Measurements from ENCODE around the gene USP15.

The USP15 gene

DNA sequence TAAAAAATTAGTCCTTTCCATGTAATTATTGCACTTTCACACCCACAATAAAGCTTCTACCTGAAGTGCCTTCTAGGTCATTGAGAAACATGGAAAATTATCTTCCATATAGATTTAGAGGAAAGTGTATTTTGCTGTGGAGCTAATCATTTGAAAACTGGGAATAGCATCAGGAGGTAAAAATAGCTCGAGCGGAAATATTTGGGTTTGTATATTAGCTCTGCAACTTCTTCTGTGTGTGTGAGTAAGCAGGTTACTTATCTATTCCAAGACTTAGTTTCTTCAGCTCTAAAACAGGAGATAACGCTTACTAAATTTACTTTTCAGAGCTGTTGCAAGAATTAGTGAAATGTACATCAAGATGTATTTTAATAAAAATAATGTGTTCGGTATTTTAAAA lies 111.5 kb downstream of the USP15 start:
- DNase-seq (ENCODE audit: low read depth): no peak

DNA sequence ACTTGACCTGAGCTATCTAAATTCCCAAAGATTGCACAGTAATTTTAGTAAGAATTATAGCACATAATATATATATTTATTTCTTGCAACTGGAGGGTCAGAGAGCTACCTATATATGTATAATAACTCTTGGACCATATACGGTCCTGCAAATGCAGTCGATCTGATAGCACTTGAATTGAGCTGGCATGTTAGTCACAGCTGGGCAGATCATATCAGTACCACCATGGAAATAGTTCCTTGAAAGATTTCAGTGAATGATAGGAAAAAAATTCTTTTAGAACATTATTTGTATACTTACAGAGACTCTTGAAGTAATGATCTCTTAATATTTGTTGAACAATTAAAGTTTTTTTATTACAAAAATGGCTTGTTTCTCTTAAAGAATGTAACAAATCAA lies 111.9 kb downstream of the USP15 start:
- no peak for DNase-seq (ENCODE audit: low read depth)

DNA sequence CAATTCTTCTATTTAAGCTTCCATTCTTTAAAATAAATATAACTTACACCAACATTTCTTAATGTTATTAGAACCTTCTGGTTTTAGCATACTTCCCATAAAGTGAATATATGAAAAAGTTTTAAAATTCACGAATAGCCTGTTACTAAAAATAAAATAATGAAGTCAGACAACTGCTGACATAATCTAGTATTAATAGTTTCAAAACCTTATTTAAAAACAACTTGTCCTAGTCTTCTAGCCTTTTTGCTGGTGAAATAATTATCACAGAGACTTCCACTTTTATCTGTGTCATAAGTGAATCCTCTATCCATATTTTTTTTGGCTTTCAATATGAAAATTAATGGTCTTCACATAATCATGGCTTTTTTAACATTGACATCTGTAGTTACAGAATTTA lies 112.6 kb downstream of the USP15 start:
- no peak for DNase-seq (ENCODE audit: low read depth)

DNA sequence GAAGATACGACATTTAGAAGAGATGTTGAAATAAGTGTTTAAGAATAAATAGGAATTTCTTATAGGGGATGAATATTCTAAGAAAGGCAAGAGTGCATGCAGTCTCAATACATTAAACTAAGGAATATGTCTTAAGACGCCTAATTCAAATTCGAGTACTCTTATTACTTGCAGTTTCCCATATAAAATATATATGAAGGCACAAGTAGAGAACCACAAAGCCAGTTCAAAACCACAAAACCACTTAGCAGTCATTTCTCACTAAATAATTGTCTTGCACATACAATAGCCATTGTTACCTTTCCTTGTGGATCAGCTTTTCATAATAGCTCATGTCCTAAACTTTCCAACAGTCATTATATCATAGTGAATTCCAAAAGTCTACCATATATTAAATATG lies 115.4 kb downstream of the USP15 start:
- DNase-seq (ENCODE audit: low read depth): no peak

DNA sequence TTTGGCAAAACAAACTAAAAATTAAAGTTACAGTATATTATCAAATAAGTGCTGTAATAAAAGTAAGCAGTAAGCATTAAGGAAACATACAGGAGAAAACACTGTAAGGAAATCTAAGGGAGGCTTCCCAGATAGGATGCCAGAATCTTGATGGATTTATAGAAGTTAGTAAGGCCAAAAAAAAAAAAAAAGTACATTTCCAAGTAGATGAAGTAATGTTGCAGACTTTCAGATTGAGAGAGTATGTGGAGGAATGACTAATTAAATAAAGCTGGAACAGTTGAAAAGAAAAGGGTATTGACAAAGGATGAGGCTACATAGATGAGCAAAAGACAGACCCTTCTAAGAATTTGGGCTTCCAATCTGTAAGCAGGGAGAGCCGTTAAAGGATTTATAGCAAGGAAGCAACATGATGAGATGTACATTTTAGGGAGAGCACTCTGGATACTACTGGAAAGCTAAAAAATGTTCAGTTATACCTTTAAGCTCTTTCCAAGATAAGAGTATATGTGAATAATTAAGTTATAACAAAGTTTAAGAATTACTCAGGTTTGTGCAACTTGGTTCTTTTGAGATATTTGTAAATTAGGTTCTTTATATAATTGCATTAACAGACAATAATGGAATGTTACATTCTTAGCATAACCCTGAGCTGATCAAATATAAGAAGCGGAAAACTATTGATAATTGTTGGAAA lies 119.0 kb downstream of the USP15 start:
- no peak for DNase-seq (ENCODE audit: low read depth)

DNA sequence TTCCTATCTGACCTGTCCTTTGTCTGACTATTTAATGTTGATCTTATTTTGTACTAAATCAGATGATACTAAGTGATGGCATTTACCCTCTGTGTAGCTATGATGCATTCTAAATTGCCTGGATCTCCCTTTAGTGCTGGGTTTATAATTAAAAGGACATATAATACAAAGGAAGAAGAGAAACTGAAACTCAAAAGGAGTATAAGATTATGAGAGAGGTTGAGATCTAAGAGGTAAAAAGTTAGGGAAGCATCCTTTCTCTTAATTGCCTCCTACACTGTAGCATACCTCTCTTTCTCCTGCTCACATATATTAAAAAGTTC lies 119.5 kb downstream of the USP15 start:
- no peak for DNase-seq (ENCODE audit: low read depth)

DNA sequence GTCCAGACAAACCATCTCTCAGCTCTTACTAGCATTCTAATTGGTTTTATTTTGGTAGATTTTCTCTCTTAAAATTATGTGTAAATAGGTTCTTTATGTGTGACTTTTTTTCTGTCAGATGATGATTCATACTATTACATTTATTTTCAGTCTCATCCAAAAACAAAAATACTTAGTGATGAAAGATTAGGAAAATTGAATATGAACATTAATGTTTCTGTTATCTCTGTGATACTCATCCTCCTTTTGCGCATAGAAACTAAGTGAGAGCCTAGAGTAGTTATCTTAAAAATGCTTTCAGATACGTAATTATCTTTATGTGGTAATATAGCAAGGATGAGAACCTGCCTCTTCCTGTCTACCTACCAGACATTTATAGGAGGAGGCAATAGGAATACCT lies 122.3 kb downstream of the USP15 start:
- DNase-seq (ENCODE audit: low read depth): no peak

DNA sequence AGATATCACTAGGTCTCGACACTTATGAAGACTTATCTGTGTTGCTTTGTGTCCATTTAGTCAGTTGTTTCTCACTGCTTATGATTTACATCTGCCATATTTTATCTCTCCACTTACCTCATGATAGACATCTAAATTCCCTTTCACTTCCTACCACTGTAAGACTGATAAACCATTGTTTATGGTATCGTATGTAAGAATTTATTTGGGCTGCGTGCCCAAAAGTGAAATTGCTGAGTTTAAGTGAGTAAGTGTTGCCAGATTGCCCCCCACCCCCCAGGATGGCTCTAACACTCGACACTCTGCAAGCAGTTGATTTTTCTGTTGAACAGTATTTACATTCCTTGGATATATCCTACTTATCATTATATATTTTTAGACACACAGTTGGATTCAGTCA lies 136.5 kb downstream of the USP15 start:
- no peak for DNase-seq (ENCODE audit: low read depth)

DNA sequence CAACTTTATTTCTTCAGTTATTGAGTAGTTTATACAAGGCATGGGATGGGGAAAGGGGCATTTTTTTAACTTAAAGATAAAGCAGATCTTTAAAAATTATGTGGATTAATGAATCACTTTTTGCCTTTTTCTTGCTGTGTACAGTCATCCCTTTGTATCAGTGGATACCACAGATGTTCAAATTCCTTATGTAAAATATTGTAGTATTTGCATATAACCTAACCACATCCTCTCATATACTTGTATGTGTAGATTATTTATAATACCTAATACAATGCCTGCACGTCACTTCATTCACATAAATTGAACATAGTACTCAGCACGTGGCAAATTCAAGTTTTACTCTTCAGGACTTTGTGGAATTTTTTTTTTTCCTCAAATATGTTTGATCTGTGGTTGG lies 139.9 kb downstream of the USP15 start:
- no peak for DNase-seq (ENCODE audit: low read depth)

DNA sequence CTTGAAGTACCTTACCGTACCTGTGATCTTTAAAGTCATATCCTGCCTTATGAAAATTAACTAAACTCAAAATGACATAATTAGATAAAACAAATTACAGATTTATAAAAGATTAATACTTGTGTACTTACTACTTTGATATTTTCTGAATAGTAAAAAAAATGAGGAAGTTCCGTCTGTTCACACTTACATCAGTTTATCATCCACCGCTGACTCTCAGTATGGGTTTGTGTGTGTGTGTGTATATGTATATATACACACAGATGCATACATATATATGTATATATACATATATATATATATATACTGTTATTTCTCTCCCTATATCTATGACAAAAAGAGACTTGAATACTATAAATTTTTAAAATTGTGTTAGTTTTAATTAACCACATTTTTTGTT lies 141.4 kb downstream of the USP15 start:
- no peak for DNase-seq (ENCODE audit: low read depth)

DNA sequence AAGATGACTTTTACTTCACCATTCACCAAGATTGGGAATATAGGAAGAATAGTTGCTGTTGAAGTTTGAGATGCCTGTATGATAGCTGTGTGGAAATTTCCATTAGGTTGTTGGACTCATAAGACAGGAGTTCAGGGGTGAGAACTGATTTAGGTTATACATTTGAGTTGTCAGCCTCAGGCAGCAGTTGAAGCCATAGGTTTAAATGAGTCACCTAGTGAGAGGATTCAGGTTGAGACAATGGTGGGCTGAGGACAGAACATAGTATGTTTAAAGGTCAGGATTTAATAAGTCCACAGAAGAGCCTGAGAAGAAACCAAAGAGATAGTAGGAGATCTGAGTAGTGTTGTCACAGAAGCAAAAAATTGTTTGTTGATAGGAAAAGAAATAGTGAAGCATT lies 142.8 kb downstream of the USP15 start:
- DNase-seq (ENCODE audit: low read depth): no peak

DNA sequence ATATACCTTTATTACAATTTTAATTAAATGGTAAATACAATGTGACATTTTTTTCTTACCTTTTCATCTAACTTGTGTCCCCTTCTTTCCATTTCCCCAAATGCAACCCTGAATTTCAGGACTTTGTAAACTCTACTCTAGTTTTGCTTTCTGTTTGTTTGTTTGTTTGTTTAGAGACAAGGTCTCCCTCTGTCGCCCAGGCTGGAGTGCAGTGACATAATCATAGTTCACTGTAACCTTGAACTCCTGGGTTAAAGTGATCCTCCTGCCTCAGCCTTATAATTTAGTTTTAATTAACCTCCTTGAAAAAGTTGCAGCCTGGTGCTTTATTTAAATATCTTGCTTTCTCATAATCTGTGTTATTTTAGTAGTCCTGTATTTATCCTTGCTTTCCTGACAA lies 147.4 kb downstream of the USP15 start:
- no peak for DNase-seq (ENCODE audit: low read depth)

DNA sequence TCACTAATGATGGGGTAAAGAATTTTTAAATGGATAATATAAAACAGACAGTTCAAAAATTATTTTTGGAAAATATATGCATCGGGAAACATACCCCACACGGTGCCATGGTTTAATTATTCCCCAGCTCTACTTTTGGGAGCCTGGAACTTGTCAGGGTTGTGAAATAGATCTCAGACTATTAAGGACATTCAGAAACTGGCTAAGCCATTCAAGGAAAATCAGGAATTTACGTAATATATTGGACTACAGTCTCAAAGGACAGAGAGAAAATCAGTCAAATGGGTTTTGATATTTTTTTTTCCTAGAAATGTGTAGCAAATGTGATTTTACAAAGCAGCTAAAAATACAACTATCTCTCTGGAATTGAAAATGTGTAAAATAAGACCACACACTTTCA lies 148.9 kb downstream of the USP15 start:
- no peak for DNase-seq (ENCODE audit: low read depth)

DNA sequence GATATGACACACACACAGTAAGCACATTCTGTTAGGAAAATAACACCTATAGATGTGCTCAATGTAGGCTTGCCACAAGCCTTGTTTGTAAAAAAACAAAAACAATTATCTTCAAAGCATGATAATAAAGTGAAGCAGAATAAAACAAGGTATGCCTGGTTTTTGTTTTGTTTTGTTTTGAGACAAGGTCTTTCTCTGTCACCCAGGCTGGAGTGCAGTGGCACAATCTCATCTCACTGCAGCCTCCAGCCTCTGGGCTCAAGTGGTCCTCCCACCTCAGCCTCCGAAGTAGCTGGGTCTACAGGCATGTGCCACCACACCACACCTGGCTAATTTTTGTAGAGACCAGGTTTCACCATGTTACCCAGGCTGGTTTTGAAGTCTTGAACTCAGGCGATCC lies 154.0 kb downstream of the USP15 start:
- no peak for DNase-seq (ENCODE audit: low read depth)

DNA sequence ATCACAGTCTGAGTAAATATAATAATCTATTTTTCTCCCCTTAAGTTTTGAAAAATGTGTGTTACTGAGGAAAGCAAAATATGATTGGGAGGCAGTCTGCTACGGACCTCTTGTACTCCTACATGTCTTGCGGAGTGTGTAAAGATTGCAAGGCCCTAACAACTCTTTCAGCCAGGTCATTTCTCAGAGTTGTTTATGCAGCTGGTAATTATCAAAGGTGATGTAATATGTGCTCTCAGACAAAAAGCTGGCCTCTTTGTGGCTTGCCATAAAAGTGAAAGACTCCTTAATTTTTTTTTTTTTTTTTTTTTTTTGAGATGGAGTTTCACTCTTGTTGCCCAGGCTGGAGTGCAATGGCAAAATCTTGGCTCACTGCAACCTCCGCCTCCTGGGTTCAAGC lies 165.9 kb downstream of the USP15 start:
- no peak for DNase-seq (ENCODE audit: low read depth)

DNA sequence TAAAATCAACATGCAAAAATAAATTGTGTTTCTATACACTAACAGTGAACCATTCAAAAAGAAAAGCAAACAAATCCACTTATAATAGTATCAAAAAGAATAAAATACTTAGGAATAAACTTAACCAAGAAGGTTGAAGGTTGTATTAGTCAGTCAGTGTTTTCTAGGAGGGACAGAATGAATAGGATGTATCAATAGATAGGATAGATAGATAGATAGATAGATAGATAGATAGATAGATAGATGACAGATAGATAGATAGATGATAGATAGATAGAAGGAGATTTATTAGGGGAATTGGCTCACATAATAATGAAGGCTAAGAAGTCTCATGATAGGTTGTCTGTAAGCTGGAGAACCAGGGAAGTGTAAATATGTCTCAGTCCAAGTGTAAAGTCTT lies 169.3 kb downstream of the USP15 start:
- DNase-seq (ENCODE audit: low read depth): no peak

DNA sequence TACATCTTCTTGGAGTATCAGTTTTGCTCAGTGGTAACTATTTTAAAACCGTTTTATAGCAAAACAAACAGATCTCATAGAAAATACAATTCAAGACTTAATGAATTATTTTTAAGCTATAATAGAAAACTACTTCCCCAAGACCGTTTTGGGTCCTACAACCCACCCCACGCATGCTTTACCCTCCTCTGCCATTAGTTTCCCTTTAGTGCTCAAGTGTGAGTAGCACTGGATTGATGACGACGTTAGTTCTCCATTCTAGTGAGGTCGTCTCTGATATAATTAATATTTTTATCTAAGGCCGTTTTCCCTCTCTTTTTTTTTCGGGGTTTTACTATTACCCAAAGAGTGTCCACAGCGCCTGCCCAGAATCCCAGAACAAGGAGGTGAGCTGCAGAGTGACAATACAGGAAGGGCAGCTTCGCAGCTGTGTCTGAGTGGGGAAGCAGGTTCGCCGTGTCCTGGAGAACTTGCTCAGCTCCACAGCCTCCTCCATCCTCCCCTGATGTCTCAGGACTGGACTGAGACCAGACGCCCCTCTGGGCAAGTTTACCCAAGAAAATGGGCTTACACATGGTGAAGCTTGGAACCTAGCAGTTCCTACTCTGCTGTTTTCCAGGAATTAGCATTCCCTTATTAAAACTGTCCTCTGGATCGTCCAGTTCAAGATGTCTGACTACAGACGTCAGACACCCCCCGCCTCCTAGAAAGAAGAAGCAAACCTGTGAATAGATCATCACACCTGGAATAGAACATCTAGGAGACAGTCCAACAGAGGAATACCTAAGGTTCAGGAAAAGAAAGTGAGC lies 174.5 kb downstream of the USP15 start:
- DNase-seq (ENCODE audit: low read depth): no peak

DNA sequence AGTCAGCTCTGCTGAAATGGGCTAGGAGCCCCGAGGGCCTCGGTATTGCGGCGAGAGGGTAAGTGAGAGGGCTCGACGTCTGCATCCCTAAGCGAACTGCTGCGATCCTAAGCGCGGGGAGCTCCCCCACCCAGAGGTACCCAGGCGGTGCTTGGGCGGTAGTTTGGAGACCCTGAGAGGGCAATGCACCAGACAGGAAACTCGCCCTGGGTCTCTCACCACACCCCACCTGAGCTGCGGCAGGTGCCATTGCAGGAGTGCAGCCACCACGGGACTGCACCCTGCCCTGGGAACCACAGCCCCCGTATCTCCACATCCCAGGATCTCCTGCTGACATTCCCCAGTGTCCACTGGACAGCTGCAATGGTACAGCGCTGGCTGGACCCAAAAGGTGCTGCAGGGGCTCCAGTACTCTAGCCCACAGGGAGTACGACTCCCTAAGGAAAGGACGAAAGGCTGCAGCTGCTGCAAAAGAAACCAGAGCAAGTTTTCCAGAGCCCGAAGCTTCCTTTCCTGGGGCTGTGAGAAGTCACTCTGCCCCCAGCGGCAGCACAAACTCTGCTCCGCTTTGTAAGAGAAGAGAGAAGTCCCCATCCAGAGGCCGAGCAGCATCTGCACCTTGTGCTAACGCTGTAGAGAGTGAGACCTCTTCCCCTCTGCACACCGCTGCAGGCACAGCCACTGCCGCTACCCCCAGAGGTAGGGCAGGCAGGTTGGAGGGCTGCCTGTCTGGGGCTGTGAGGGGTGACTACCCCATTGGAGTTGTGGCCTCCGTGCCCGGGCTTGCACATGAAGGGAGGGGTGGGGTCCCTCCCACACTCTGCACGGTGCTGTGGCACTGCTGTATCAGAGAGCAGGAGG lies 175.3 kb downstream of the USP15 start:
- no peak for DNase-seq (ENCODE audit: low read depth)

DNA sequence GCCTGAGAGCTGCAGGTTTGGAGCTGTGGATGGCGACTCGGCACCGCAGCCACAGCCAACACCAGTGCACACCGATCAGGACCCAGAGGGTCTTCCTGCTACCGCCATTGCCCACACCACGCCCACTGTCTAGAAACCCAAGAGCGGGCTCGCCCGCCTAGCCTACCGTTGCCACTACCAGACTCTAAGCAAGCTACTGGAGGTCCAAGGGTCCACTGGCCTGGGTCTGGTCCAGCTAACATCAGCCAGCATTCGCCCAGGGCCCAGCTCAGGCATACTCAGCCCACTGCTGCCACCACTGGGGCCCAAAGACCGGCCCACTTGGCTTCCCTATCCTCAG lies 175.9 kb downstream of the USP15 start:
- DNase-seq (ENCODE audit: low read depth): no peak

DNA sequence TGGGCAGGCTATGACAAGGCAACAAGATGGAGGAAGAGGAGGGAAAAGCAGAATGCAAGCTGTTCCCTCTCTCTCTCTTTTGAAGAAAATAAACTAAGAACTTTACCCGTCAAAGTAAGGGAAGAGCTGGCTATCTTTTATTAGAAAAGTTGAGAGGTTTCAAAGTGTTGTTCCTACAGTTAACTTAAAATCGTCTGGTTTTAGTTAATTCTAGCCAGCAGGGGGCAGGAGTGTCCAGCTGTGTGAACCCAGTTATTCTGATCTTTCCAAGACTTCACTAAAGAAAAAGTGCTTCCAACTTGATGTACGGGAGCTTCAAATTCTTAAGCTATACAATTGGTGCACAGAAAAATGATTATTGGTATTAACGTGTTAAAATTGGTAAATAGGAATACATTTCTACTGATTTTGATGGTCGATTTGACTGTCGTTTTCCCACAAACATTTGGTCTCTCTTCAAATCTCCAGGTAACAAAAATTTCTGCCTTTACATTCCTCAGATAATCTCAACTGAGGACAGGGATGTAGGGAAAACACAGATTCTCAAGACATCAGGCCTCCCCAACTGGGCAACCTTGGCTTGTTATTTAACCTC lies 178.0 kb downstream of the USP15 start:
- DNase-seq (ENCODE audit: low read depth): peak; percentile 36

DNA sequence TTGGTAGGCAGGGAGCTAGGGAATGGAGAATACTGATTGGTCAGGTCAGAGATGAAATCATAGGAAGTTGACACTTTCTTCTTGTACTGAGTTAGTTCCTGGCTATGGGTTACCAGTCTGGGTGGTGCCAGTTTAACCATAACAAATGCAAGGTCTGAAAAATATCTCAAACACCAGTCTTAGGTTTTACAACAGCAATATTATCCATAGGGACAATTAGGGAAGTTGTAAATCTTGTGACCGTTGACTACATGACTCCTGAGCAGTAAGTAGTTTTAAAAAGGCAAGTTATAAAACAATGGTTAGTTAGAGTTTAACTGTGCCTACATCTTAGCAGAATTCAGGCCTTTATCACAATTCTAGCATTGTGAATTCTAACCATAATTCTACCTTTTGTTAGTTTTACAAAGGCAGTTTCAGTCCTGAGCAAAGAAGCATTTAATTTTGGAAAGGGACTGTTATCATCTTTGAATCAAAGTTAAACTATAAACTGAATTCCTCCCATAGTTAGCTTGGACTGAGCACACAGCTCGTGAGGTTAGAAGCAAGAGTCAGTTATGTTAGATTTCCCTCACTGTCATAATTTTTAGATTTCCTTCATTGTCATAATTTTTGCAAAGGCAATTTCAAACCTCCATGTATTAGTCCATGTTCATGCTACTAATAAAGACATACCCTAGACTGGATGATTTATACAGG lies 186.7 kb downstream of the USP15 start:
- DNase-seq (ENCODE audit: low read depth): no peak

DNA sequence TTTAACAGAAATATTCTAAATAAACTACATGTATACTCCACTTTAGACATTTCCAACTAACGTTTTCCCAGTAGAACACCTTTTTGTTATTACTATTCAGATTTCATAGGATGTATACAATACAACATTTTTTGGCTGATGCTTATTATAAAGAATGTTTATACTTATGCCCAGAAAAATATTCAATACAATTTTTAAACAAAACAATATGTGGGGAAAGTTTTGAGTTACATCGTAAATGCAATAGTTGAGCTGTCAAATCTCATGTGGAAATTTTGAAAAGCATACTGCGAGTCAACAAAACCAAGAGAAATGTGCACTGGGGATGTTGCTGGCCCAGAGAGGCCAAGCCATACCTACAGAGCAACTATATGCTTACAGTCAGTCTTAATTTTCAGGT lies 188.2 kb downstream of the USP15 start:
- no peak for DNase-seq (ENCODE audit: low read depth)

Data from stimulated activated CD4-positive, alpha-beta T cell treated with anti-CD3 and anti-CD28 coated beads, Interleukin-2, amount 100 ng/mL, for 4 hours (primary cell).